Stimulated activated effector memory CD8-positive, alpha-beta T cell treated with anti-CD3 and anti-CD28 coated beads, Interleukin-12 subunit alpha, Interleukin-12 subunit beta, amount 100 ng/mL, for 72 hours (primary cell): ENCODE results near the gene ARPP21.

Source experiments
- ATAC-seq: fragments of 150-1000 bp; cut with Tn5 transposase; 2 replicates; pipeline ENCODE4 v1.10.0; 2021
- DNase-seq, 2 donors: peaks; one replicate each; pipeline ENCODE4 v3.0.0; 2021 to 2022; ENCODE audit warnings: low spot score in 2 of 2
- H3K27ac Mint-ChIP-seq: one replicate; pipeline ENCODE4 v1.8.0; 2022; ENCODE audit warnings: mild to moderate bottlenecking, mixed read lengths
- H3K36me3 Mint-ChIP-seq: one replicate; pipeline ENCODE4 v1.8.0; 2022; ENCODE audit warnings: mild to moderate bottlenecking, mixed read lengths
- H3K4me1 Mint-ChIP-seq: one replicate; pipeline ENCODE4 v1.8.0; 2022; ENCODE audit warnings: mixed read lengths
- H3K4me3 Mint-ChIP-seq: one replicate; pipeline ENCODE4 v1.8.0; 2022; ENCODE audit warnings: mild to moderate bottlenecking, mixed read lengths
- H3K9me3 Mint-ChIP-seq: one replicate; pipeline ENCODE4 v1.8.0; 2022; ENCODE audit warnings: mixed read lengths

ARPP21 gene

GRCh38 chr3:35653347-35653746, 14.0 kb downstream of the ARPP21 start:
- peaks cover 8% of the 10 kb centered on the region for H3K9me3 Mint-ChIP-seq
- H3K27ac Mint-ChIP-seq = no peak overlapping the region
- H3K36me3 Mint-ChIP-seq = no peaks in the 10 kb centered on the region
- ATAC-seq (no peak), DNase-seq (no peak)
- H3K4me3 Mint-ChIP-seq = no peak overlapping the region
- H3K4me1 Mint-ChIP-seq = no peaks in the 10 kb centered on the region

- DNase-seq (no peak), ATAC-seq (no peak)
- Mint-ChIP-seq H3K9me3 (peaks cover 10% of the 10 kb centered on the region), H3K27ac (no peak overlapping the region), H3K4me1 (no peaks in the 10 kb centered on the region), H3K4me3 (no peak overlapping the region), H3K36me3 (no peaks in the 10 kb centered on the region)
These were observed 15.2 kb downstream of the ARPP21 start for GRCh38 chr3:35654476-35654875.

GRCh38 chr3:35658686-35659085, 19.4 kb downstream of the ARPP21 start:
- H3K9me3 Mint-ChIP-seq = peaks cover 17% of the 10 kb centered on the region
- ATAC-seq (no peak), DNase-seq (no peak)
- H3K4me1 Mint-ChIP-seq = no peaks in the 10 kb centered on the region
- no peak overlapping the region for H3K4me3 Mint-ChIP-seq
- H3K36me3 Mint-ChIP-seq = no peaks in the 10 kb centered on the region
- H3K27ac Mint-ChIP-seq = no peak overlapping the region

- DNase-seq = no peak
- Mint-ChIP-seq H3K36me3 (no peaks in the 10 kb centered on the region), H3K4me3 (no peak overlapping the region), H3K27ac (no peak overlapping the region), H3K4me1 (no peaks in the 10 kb centered on the region), H3K9me3 (peaks cover 20% of the 10 kb centered on the region)
- no peak for ATAC-seq
These were observed 20.4 kb downstream of the ARPP21 start for GRCh38 chr3:35659768-35660167.

- no peak for ATAC-seq
- Mint-ChIP-seq H3K9me3 (peaks cover 16% of the 10 kb centered on the region), H3K4me3 (no peak overlapping the region), H3K36me3 (no peaks in the 10 kb centered on the region), H3K4me1 (no peaks in the 10 kb centered on the region), H3K27ac (no peak overlapping the region)
- no peak for DNase-seq
These were observed 24.1 kb downstream of the ARPP21 start for GRCh38 chr3:35663471-35663870.

GRCh38 chr3:35664460-35664919, 25.2 kb downstream of the ARPP21 start:
- H3K27ac Mint-ChIP-seq = no peak overlapping the region
- no peak overlapping the region for H3K4me3 Mint-ChIP-seq
- DNase-seq (no peak), ATAC-seq (no peak)
- H3K9me3 Mint-ChIP-seq = peaks cover 13% of the 10 kb centered on the region
- H3K4me1 Mint-ChIP-seq = no peaks in the 10 kb centered on the region
- H3K36me3 Mint-ChIP-seq = no peaks in the 10 kb centered on the region

- H3K27ac Mint-ChIP-seq = no peak overlapping the region
- no peaks in the 10 kb centered on the region for H3K36me3 Mint-ChIP-seq
- no peak overlapping the region for H3K4me3 Mint-ChIP-seq
- no peak for DNase-seq
- H3K4me1 Mint-ChIP-seq = no peaks in the 10 kb centered on the region
- peaks cover 13% of the 10 kb centered on the region for H3K9me3 Mint-ChIP-seq
- ATAC-seq = no peak
These were observed 26.2 kb downstream of the ARPP21 start for GRCh38 chr3:35665390-35666055.

- DNase-seq (no peak), ATAC-seq (no peak)
- Mint-ChIP-seq H3K36me3 (no peaks in the 10 kb centered on the region), H3K4me1 (no peaks in the 10 kb centered on the region), H3K9me3 (peaks cover 11% of the 10 kb centered on the region), H3K27ac (no peak overlapping the region), H3K4me3 (no peak overlapping the region)
These were observed 27.6 kb downstream of the ARPP21 start for GRCh38 chr3:35666888-35667287.

- ATAC-seq (no peak), DNase-seq (no peak)
- Mint-ChIP-seq H3K36me3 (no peaks in the 10 kb centered on the region), H3K4me3 (no peak overlapping the region), H3K9me3 (peaks cover 4% of the 10 kb centered on the region), H3K4me1 (no peaks in the 10 kb centered on the region), H3K27ac (no peak overlapping the region)
These were observed 31.2 kb downstream of the ARPP21 start for GRCh38 chr3:35670408-35670965.

- no peak for ATAC-seq
- no peak for DNase-seq
- Mint-ChIP-seq H3K4me1 (no peaks in the 10 kb centered on the region), H3K4me3 (no peak overlapping the region), H3K36me3 (no peaks in the 10 kb centered on the region), H3K9me3 (peaks cover 4% of the 10 kb centered on the region), H3K27ac (no peak overlapping the region)
These were observed 32.2 kb downstream of the ARPP21 start for GRCh38 chr3:35671483-35671882.

- H3K4me1 Mint-ChIP-seq = no peaks in the 10 kb centered on the region
- no peak overlapping the region for H3K27ac Mint-ChIP-seq
- no peak for ATAC-seq
- no peaks in the 10 kb centered on the region for H3K36me3 Mint-ChIP-seq
- peaks cover 4% of the 10 kb centered on the region for H3K9me3 Mint-ChIP-seq
- no peak for DNase-seq
- H3K4me3 Mint-ChIP-seq = no peak overlapping the region
These were observed 33.7 kb downstream of the ARPP21 start for GRCh38 chr3:35673017-35673416.

- Mint-ChIP-seq H3K9me3 (peaks cover 9% of the 10 kb centered on the region), H3K27ac (no peak overlapping the region), H3K4me3 (no peak overlapping the region), H3K4me1 (no peaks in the 10 kb centered on the region), H3K36me3 (no peaks in the 10 kb centered on the region)
- DNase-seq = no peak
- ATAC-seq = no peak
These were observed 35.3 kb downstream of the ARPP21 start for GRCh38 chr3:35674451-35675109.

- Mint-ChIP-seq H3K36me3 (no peaks in the 10 kb centered on the region), H3K9me3 (peaks cover 9% of the 10 kb centered on the region), H3K4me3 (no peak overlapping the region), H3K27ac (no peak overlapping the region), H3K4me1 (no peaks in the 10 kb centered on the region)
- DNase-seq (no peak), ATAC-seq (no peak)
These were observed 35.9 kb downstream of the ARPP21 start for GRCh38 chr3:35675206-35675605.

GRCh38 chr3:35675621-35676020, 36.3 kb downstream of the ARPP21 start:
- Mint-ChIP-seq H3K4me3 (no peak overlapping the region), H3K4me1 (no peaks in the 10 kb centered on the region), H3K36me3 (no peaks in the 10 kb centered on the region), H3K9me3 (peaks cover 10% of the 10 kb centered on the region), H3K27ac (no peak overlapping the region)
- no peak for DNase-seq
- ATAC-seq = no peak

- Mint-ChIP-seq H3K36me3 (no peaks in the 10 kb centered on the region), H3K4me3 (no peak overlapping the region), H3K9me3 (peaks cover 14% of the 10 kb centered on the region), H3K27ac (no peak overlapping the region), H3K4me1 (no peaks in the 10 kb centered on the region)
- DNase-seq = no peak
- no peak for ATAC-seq
These were observed 38.5 kb downstream of the ARPP21 start for GRCh38 chr3:35677797-35678196.

GRCh38 chr3:35678643-35679161, 39.4 kb downstream of the ARPP21 start:
- peaks cover 18% of the 10 kb centered on the region for H3K9me3 Mint-ChIP-seq
- H3K27ac Mint-ChIP-seq = no peak overlapping the region
- ATAC-seq = no peak
- no peaks in the 10 kb centered on the region for H3K4me1 Mint-ChIP-seq
- H3K4me3 Mint-ChIP-seq = no peak overlapping the region
- no peak for DNase-seq
- H3K36me3 Mint-ChIP-seq = no peaks in the 10 kb centered on the region
